Measurements from ENCODE around the gene SVOPL. TPM values are rescaled to one million over a fixed set of nuclear protein-coding genes. Genes with fewer than 3 reads are reported as not detected.

Gene SVOPL
- polyA plus RNA-seq, 1 donor: not detected

- DNase-seq: no peak
These were observed 97.4 kb downstream of the SVOPL start for GRCh38 chr7:138603549-138604318.

- no peak for DNase-seq
These were observed 98.7 kb downstream of the SVOPL start for GRCh38 chr7:138602451-138602850.

GRCh38 chr7:138595454-138595853 is 105.7 kb downstream of the SVOPL start:
- DNase-seq: no peak

GRCh38 chr7:138590154-138590553 is 111.0 kb downstream of the SVOPL start:
- DNase-seq: no peak

GRCh38 chr7:138588986-138589385 is 112.2 kb downstream of the SVOPL start:
- DNase-seq: no peak

GRCh38 chr7:138587485-138587884 is 113.7 kb downstream of the SVOPL start:
- DNase-seq: no peak

GRCh38 chr7:138585283-138585993 is 115.7 kb downstream of the SVOPL start:
- no peak for DNase-seq

- no peak for DNase-seq
These were observed 116.5 kb downstream of the SVOPL start for GRCh38 chr7:138584696-138585095.

GRCh38 chr7:138584283-138584682 is 116.9 kb downstream of the SVOPL start:
- DNase-seq: no peak

- DNase-seq: no peak
These were observed 120.1 kb downstream of the SVOPL start for GRCh38 chr7:138581065-138581464.

- DNase-seq: no peak
These were observed 121.5 kb downstream of the SVOPL start for GRCh38 chr7:138579671-138580070.

- DNase-seq: no peak
These were observed 122.0 kb downstream of the SVOPL start for GRCh38 chr7:138579136-138579535.

GRCh38 chr7:138575897-138576428 is 125.2 kb downstream of the SVOPL start:
- DNase-seq: no peak

- no peak for DNase-seq
These were observed 127.4 kb downstream of the SVOPL start for GRCh38 chr7:138573741-138574140.

GRCh38 chr7:138570715-138571114 is 130.4 kb downstream of the SVOPL start:
- DNase-seq: no peak

GRCh38 chr7:138569418-138569817 is 131.7 kb downstream of the SVOPL start:
- DNase-seq: no peak

GRCh38 chr7:138568655-138569054 is 132.5 kb downstream of the SVOPL start:
- no peak for DNase-seq

GRCh38 chr7:138565451-138566114 is 135.6 kb downstream of the SVOPL start:
- DNase-seq: no peak

- no peak for DNase-seq
These were observed 136.1 kb downstream of the SVOPL start for GRCh38 chr7:138565071-138565450.

- DNase-seq: no peak
These were observed 136.8 kb downstream of the SVOPL start for GRCh38 chr7:138564365-138564764.

- no peak for DNase-seq
These were observed 137.4 kb downstream of the SVOPL start for GRCh38 chr7:138563808-138564207.

GRCh38 chr7:138559448-138559847 is 141.7 kb downstream of the SVOPL start:
- no peak for DNase-seq

- no peak for DNase-seq
These were observed 144.2 kb downstream of the SVOPL start for GRCh38 chr7:138556771-138557484.

All from hindlimb muscle (tissue), 1 donor.